Activated CD4-positive, alpha-beta T cell treated with anti-CD3 and anti-CD28 coated beads, Interleukin-2, amount 10 ng/mL, durations not matched to agents 24 days and 14 days (primary cell): Measurements from ENCODE around the gene MPZL2. TPM values are rescaled to one million over a fixed set of nuclear protein-coding genes. Genes with fewer than 3 reads are reported as not detected.
A peak's percentile ranks its signal among the peaks of the same experiment; 100 is the strongest.

Experiments used
- DNase-seq: peaks from one replicate; pipeline ENCODE4 v3.0.0; 2022
- H3K27ac Mint-ChIP-seq: one replicate; pipeline ENCODE4 v1.8.0; 2022; ENCODE audit warnings: mild to moderate bottlenecking, mixed read lengths
- H3K27me3 Mint-ChIP-seq: one replicate; pipeline ENCODE4 v1.8.0; 2022; ENCODE audit warnings: mixed read lengths
- H3K36me3 Mint-ChIP-seq: one replicate; pipeline ENCODE4 v1.8.0; 2022; ENCODE audit warnings: low read depth, mild to moderate bottlenecking, mixed read lengths
- H3K4me1 Mint-ChIP-seq: one replicate; pipeline ENCODE4 v1.8.0; 2021; ENCODE audit warnings: mixed read lengths
- H3K4me3 Mint-ChIP-seq: one replicate; pipeline ENCODE4 v1.8.0; 2022; ENCODE audit warnings: mild to moderate bottlenecking, moderate library complexity, mixed read lengths
- H3K9me3 Mint-ChIP-seq: one replicate; pipeline ENCODE4 v1.8.0; 2021; ENCODE audit warnings: mixed read lengths
- intact Hi-C: fragments of 100-400 bp; cut with micrococcal nuclease; formaldehyde crosslinking; loops from one replicate; pipeline ENCODE4 v1.15.1; 2023
- total RNA-seq: library from RNA; stranded (reverse); gene quantifications from 2 replicates; pipeline ENCODE4 v1.2.3, GENCODE V29; 2022

Gene MPZL2
- total RNA-seq, 1 donor from 2014 or later, result 19.3 TPM

DNA sequence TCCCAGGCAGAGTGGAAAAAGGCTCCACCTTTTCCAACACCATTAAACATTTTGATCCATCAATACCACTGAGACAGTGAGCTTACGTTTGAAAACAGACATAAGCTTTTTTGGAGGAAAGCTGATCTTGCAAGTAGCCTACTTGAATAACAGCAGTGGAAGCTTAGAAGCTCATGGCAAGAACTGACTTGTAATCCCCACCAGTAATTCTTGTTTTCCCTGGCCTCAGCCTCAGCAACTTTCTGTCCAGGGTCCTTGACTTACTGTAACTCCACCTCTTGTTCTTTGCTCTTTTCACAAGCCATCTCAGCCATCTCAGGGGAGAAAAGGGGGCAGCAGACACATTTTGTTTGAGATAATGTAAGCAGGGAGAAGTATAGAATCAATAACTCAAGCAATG lies 12.3 kb upstream of the MPZL2 start:
- Mint-ChIP-seq H3K9me3 (peaks cover 3% of the 10 kb centered on the region), H3K27ac (peak overlapping the region; percentile 39), H3K4me1 (peaks cover 38% of the 10 kb centered on the region), H3K4me3 (peak overlapping the region; percentile 5), H3K36me3 (no peaks in the 10 kb centered on the region), H3K27me3 (no peaks in the 10 kb centered on the region)
- intact Hi-C loops, result loop anchor here (2.0 kb wide), 1 partner anchor 14 kb away; no protein-coding TSS in a partner anchor
- no peak for DNase-seq

DNA sequence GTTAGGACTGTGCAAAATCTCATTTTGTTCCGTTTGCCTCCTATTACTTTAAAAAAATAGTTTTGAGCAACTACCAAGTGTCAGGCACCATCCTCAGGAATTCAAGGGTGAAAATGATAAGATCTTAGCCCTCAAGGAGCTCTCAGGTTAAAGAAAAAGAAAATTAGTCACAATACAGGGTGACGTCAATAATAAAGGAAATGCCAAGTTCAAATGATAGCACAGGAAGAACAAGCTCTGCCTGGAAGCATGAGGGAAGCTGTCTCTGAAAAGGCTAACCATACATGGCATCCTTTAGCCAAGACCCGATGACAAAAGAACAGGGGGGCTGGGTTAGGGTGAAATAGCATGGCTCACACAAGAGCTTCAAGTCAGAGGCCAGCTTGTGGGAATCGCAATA lies 11.1 kb upstream of the MPZL2 start:
- no peaks in the 10 kb centered on the region for H3K27me3 Mint-ChIP-seq
- no peaks in the 10 kb centered on the region for H3K36me3 Mint-ChIP-seq
- peaks cover 3% of the 10 kb centered on the region for H3K9me3 Mint-ChIP-seq
- no peak overlapping the region for H3K4me3 Mint-ChIP-seq
- DNase-seq, result no peak
- peak overlapping the region; percentile 30 for H3K27ac Mint-ChIP-seq
- H3K4me1 Mint-ChIP-seq, result peaks cover 34% of the 10 kb centered on the region
- intact Hi-C loops, result no loop called here

DNA sequence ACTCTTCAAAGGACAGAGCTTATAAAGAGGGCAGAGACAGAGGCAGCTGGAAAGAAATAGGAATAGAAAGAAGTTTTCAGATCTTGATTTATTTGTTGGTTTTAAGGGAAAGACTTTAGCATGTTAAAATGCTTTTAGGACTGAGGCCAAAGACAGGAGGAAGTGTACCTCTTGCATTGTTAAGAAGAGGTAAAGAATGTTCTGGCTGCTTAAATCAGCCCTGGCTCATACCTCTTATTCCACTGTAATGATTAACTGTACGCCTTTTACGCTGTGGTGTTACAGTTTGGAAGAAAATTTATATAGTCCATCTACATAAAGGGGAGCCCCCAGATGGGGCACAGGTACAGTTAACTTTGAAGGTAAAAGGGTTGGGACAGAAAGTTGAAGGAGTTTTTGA lies 10.1 kb upstream of the MPZL2 start:
- no peaks in the 10 kb centered on the region for H3K36me3 Mint-ChIP-seq
- intact Hi-C loops, result no loop called here
- peaks cover 3% of the 10 kb centered on the region for H3K27me3 Mint-ChIP-seq
- peaks cover 3% of the 10 kb centered on the region for H3K9me3 Mint-ChIP-seq
- DNase-seq, result no peak
- no peak overlapping the region for H3K4me3 Mint-ChIP-seq
- peaks cover 32% of the 10 kb centered on the region for H3K4me1 Mint-ChIP-seq
- no peak overlapping the region for H3K27ac Mint-ChIP-seq

DNA sequence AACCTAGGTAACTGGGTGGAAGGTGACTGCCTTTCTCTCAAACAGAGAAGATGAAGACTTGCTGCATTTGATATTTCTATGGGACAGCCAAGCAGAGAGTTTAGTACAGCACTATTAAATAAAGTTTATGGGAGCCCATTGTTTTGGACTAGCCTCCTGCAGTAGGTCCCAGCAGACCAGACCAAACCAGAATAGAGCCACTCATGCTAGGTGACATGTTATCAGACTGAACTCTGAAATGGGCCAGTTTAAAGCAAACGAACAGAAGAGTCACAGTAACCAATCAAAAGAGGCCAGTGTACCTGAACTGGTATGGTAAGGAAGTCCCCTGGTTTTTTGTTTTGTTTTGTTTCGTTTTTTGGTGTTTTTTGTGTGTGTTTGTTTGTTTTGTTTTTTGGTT lies 7.9 kb upstream of the MPZL2 start:
- H3K4me1 Mint-ChIP-seq, result peaks cover 26% of the 10 kb centered on the region
- no peak overlapping the region for H3K4me3 Mint-ChIP-seq
- H3K36me3 Mint-ChIP-seq, result no peaks in the 10 kb centered on the region
- no peak overlapping the region for H3K27ac Mint-ChIP-seq
- peaks cover 3% of the 10 kb centered on the region for H3K9me3 Mint-ChIP-seq
- DNase-seq, result no peak
- H3K27me3 Mint-ChIP-seq, result peaks cover 3% of the 10 kb centered on the region
- intact Hi-C loops, result no loop called here

DNA sequence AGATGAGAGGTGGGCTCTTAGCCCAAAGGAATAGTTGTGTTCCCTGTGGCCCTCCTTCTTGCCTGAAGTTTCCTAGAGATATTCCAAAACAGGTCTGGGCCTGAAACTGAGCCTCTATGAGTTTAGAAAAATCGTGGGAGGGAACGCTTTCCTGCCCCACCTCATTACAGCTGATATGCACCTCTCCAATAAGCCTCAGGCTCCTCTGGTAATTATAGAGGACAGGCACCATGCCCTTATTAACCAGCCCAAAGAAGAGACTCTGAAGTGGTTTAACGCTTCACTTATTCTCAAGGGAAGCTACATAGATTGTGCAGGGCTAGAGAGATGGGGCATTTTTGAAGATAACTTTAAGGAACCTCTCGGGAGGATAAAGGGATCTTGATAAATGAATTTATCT lies 3.4 kb upstream of the MPZL2 start:
- H3K27me3 Mint-ChIP-seq, result peaks cover 8% of the 10 kb centered on the region
- DNase-seq, result no peak
- H3K27ac Mint-ChIP-seq, result no peak overlapping the region
- peaks cover 27% of the 10 kb centered on the region for H3K4me1 Mint-ChIP-seq
- peaks cover 3% of the 10 kb centered on the region for H3K36me3 Mint-ChIP-seq
- H3K9me3 Mint-ChIP-seq, result no peaks in the 10 kb centered on the region
- intact Hi-C loops, result no loop called here
- H3K4me3 Mint-ChIP-seq, result no peak overlapping the region

DNA sequence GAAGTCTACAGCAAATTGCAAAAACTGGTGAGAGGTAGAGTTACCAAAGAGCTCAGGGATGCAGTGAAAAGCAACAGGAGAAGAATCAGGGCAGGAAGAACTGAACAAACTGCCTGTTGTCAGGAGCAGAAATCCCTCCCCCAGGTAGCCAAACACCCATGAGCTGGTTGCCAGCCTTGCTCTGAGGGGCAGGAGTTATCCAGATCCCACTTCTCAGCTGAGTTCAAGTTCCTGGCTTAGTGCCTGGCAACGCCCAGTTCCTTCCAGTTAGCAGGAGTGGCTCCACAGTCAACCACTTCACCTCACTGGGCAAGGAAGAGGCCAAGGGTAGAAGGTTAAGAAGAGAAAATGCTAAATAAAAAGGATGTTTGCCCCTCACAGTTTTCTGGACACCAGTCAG lies 1.9 kb upstream of the MPZL2 start:
- intact Hi-C loops, result no loop called here

DNA sequence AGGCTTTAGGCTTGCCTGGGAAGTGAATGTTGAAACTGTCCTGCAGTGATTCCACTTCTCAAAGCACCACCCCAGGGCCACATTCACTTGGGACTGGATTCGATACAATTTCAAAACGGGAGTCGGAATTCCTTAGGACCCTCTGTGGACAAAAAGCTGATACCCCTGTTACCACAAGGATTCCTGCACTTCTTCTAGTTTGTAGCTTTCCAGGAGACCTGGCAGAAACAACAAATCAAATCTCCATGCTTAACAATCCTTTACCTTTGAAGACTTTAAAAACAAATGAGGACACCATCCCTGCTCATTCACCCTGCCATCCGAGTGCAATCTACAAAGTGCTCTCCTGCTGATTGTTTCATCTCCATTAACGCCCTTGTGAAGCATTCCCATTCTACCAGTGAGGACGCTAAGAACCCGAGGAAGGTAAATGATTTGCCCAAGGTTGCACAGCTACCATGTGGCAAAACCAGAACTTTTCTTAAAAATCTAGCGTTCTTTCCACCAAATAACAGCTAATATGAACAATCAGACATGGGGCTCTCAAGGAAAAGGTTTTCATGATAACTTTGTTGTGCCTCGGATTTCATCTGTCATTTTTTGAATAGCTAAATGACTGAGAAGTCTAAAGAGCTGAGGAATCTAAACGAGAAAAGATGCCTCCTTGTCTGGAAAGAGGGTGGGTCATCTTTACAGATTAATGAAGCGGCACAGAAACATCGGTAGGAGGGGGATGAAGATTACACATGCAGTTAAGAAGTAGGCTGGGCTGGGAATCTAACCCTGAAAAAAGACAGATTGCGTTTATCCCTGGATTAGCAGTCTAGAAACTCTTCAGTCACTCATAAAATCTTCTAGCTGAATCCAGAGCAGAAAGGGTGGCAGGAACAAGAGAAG lies 720 bp upstream of the MPZL2 start:
- H3K4me3 Mint-ChIP-seq, result peak overlapping the region; percentile 82
- intact Hi-C loops, result no loop called here
- peaks cover 40% of the 10 kb centered on the region for H3K4me1 Mint-ChIP-seq

More for the DNA sequence above, 1.9 kb upstream of the MPZL2 start:
- H3K27me3 Mint-ChIP-seq, result peaks cover 8% of the 10 kb centered on the region
- H3K4me3 Mint-ChIP-seq, result no peak overlapping the region
- no peak overlapping the region for H3K27ac Mint-ChIP-seq
- H3K9me3 Mint-ChIP-seq, result no peaks in the 10 kb centered on the region
- DNase-seq, result no peak
- peaks cover 8% of the 10 kb centered on the region for H3K36me3 Mint-ChIP-seq
- peaks cover 36% of the 10 kb centered on the region for H3K4me1 Mint-ChIP-seq

DNA sequence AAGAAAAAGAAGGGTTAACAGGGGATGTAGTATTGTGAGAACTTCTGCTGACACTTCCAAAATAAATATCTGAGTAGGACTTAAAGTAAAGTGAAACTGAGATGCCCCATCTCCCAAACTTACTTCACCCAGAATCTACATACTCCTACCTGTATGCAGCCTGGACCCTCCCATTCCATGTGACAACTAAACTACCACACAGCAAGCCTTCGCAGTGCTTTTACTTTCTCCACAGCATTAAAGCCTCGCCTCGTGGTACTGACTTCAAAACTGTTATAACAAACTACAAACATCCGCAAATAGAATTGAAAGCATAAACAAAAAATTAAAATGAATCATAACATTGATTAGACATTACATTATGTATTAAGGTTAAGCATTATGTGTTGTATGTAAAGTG lies 985 bp downstream of the MPZL2 start:
- H3K27ac Mint-ChIP-seq, result peak overlapping the region; percentile 16

More for the DNA sequence above, 720 bp upstream of the MPZL2 start:
- H3K27ac Mint-ChIP-seq, result peak overlapping the region; percentile 68
- peaks cover 10% of the 10 kb centered on the region for H3K36me3 Mint-ChIP-seq
- DNase-seq, result no peak
- H3K27me3 Mint-ChIP-seq, result peaks cover 6% of the 10 kb centered on the region
- H3K9me3 Mint-ChIP-seq, result no peaks in the 10 kb centered on the region

DNA sequence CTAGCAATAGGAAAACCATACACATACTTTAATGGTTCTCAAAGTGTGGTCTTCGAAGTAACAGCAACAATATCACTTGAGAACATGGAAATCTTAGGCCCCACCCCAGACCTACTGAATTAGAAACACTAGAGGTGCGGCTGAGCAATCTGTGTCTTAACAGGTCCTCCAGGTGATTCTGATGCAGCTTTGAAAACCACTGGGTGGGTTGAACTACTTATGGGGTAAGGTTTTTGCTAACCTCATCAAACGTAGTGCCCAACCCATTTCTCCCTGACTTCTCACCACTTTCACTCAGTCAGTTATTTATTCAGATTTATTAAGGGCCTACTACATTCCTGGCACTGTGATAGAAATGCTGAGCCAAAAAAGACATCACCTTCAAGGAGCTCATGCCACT lies 3.7 kb downstream of the MPZL2 start:
- Mint-ChIP-seq H3K36me3 (peaks cover 39% of the 10 kb centered on the region), H3K4me1 (peaks cover 43% of the 10 kb centered on the region), H3K4me3 (no peak overlapping the region), H3K27me3 (peaks cover 5% of the 10 kb centered on the region), H3K9me3 (peaks cover 5% of the 10 kb centered on the region), H3K27ac (no peak overlapping the region)
- intact Hi-C loops, result no loop called here
- no peak for DNase-seq

More for the DNA sequence above, 985 bp downstream of the MPZL2 start:
- peaks cover 24% of the 10 kb centered on the region for H3K36me3 Mint-ChIP-seq
- peaks cover 5% of the 10 kb centered on the region for H3K27me3 Mint-ChIP-seq
- H3K4me3 Mint-ChIP-seq, result peak overlapping the region; percentile 82
- peaks cover 5% of the 10 kb centered on the region for H3K9me3 Mint-ChIP-seq
- peaks cover 46% of the 10 kb centered on the region for H3K4me1 Mint-ChIP-seq
- intact Hi-C loops, result loop anchor here (2.0 kb wide), 1 partner anchor 14 kb away; no protein-coding TSS in a partner anchor
- DNase-seq, result no peak

DNA sequence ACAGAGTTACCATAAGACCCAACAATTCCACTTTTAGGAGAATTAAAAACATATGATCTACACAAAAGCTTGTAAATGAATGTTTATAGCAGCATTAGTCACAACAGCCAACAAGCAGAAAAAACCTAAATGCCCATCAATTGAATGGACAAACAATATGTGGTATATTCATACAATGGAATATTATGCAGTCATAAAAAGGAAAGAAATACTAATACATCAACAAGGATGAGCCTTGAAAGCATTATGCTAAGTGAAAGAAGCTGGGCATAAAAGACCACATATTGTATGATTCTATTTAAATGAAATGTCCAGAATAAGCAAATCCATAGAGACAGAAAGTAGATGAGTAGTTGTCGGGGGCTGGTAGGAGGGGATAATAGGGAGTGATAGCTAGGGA lies 5.0 kb downstream of the MPZL2 start:
- H3K9me3 Mint-ChIP-seq, result peaks cover 5% of the 10 kb centered on the region
- H3K27ac Mint-ChIP-seq, result no peak overlapping the region
- peaks cover 46% of the 10 kb centered on the region for H3K36me3 Mint-ChIP-seq
- DNase-seq, result no peak
- H3K4me1 Mint-ChIP-seq, result peaks cover 43% of the 10 kb centered on the region
- intact Hi-C loops, result no loop called here
- H3K27me3 Mint-ChIP-seq, result no peaks in the 10 kb centered on the region
- no peak overlapping the region for H3K4me3 Mint-ChIP-seq

DNA sequence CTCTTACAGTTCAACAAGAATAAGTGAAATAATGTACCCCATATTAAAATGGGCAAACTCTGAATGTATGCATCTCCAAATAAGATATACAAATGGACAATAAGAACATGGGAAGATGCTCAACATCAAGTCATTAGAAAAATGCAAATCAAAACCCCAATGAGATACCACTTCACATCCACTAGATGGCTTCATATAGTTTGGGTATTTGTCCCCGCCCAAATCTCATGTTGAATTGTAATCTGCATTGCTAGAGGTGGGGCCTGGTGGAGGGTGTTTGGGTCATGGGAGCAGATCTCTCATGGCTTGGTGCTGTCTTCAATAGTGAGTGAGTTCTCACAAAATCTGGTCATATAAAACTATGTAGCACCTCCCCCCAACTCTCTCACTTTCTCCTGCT lies 5.7 kb downstream of the MPZL2 start:
- DNase-seq, result no peak
- intact Hi-C loops, result no loop called here
- peaks cover 36% of the 10 kb centered on the region for H3K4me1 Mint-ChIP-seq
- no peaks in the 10 kb centered on the region for H3K27me3 Mint-ChIP-seq
- H3K27ac Mint-ChIP-seq, result peak overlapping the region; percentile 25
- H3K36me3 Mint-ChIP-seq, result peaks cover 46% of the 10 kb centered on the region
- no peak overlapping the region for H3K4me3 Mint-ChIP-seq
- H3K9me3 Mint-ChIP-seq, result peaks cover 5% of the 10 kb centered on the region

DNA sequence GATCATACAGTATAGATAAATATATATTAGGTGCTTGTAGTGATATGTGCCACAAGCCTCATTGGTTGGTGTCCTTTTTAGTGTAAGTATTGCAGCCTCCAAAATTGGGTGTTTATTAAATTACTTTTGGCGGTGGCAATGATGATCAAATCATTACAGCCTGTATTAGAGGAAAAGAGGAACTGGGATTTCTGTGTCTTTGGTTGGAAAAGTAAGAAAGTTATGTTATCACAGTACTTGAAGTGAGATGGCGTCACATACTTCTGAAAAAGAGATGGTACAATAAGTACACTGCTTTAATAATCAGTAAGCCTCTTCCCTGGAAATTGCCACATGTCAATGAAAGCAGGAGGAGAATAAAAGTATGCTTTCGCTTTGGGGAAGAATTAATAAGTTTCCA lies 11.4 kb downstream of the MPZL2 start:
- H3K36me3 Mint-ChIP-seq, result peaks cover 31% of the 10 kb centered on the region
- H3K4me1 Mint-ChIP-seq, result peaks cover 35% of the 10 kb centered on the region
- peak overlapping the region; percentile 97 for H3K27ac Mint-ChIP-seq
- H3K9me3 Mint-ChIP-seq, result no peaks in the 10 kb centered on the region
- no peak for DNase-seq
- no peaks in the 10 kb centered on the region for H3K27me3 Mint-ChIP-seq
- H3K4me3 Mint-ChIP-seq, result peak overlapping the region; percentile 97
- intact Hi-C loops, result loop anchor here (1.0 to 5.0 kb wide), 2 partner anchors 35 to 150 kb away; partner anchors contain the start of gene ATP5MG

DNA sequence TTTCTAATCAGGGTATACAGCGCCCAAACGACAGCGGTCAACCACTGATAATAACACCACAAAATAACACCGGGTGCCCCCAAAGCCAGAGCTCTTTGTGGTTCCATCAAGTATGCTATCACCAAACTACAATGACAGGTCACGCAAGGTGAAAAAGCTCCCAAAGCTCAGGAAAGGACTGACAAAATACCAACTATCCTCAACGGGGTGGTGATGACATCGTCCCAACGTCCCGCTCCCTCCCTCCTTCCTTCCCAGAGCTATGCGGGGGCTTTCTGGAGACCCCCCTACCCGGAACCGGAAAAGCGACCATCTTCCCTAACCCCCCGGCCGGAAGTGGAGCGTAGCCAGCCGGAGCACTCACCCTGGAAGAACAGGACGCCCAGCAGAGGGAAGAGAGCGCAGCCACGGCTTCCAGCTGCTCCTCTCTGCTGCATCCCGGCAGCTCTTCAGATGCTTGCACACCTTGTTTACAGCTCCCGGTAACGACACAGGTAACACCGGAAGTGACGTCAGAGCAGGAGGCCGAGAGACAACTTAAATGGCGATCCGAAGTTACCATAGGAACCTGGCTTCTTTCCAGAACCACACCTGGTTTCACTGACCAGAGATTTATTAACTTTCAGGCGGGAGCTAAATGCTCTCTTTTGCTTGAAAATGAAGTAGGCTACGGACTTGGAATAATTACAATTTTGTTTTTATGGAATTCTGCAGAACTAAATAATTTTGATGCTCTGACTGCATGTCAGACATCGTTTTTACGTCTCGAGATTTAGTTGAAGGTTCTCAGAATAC lies 12.0 kb downstream of the MPZL2 start, which contains the start of gene MPZL3:
Gene MPZL3 (minus strand): TSS at position 508 of the 795 bp plus-strand sequence. CDS start 71 bp downstream, at position 437.
- no peaks in the 10 kb centered on the region for H3K9me3 Mint-ChIP-seq
- H3K4me3 Mint-ChIP-seq, result peak within 1 kb of the TSS; percentile 97
- H3K4me1 Mint-ChIP-seq, result peaks cover 41% of the 10 kb centered on the region
- DNase-seq, result peak; percentile 94
- intact Hi-C loops, result loop anchor here (1.0 to 5.0 kb wide), 3 partner anchors 11 to 150 kb away; partner anchors contain the start of gene ATP5MG
- H3K27ac Mint-ChIP-seq, result peak within 1 kb of the TSS; percentile 97
- H3K36me3 Mint-ChIP-seq, result peaks cover 35% of the 10 kb centered on the region
- no peaks in the 10 kb centered on the region for H3K27me3 Mint-ChIP-seq
